K562 (cell line): ENCODE measurements around the gene RETREG2. TPM values are rescaled to one million over a fixed set of nuclear protein-coding genes. Genes with fewer than 3 reads are reported as not detected.

ENCODE experiments used
- ATAC-seq: fragments of 200-7000 bp; cut with Tn5 transposase; 3 replicates; pipeline ENCODE4 v1.9.1; 2020; ENCODE audit warnings: moderate library complexity
- BruUV-seq: library from RNA; stranded (reverse); fragments of 400-500 nt; replicated peaks from 2 replicates; lab custom pipeline; 2021; lab: Mats Ljungman, UMichigan
- CTCF ChIA-PET: fragments of 300-600 bp; formaldehyde crosslinking; extraction: SDS; loops from one replicate; lab custom pipeline; 2021; ENCODE audit warnings: low intra/inter-chr PET ratio; lab: Yijun Ruan, JAX
- POLR2A ChIA-PET: fragments of 300-600, 350-650 bp; sonication (Branson Sonifier 250); formaldehyde crosslinking; extraction: SDS; loops from one replicate; lab custom pipeline; 2021; ENCODE audit warnings: antibody characterized with exemption, inconsistent platforms; lab: Yijun Ruan, JAX
- DNase-seq, 4 experiments: peaks; one replicate each; pipeline versions ENCODE4 v3.0.0 to v3.0.0-alpha.2; 2011 to 2018; ENCODE audit warnings: low spot score in 3 of 4, mixed read lengths in 3 of 4; ENCODE audit errors: extremely low read depth in 1 of 4
- FAIRE-seq: peaks from 2 replicates; lab custom pipeline; 2011; peaks lifted over from hg19 to GRCh38; lab: Jason Lieb, UNC
- H2AFZ ChIP-seq: 2 replicates; pipeline ENCODE4 v1.6.0; 2011; ENCODE audit warnings: low read depth, low read length, control low read depth, inconsistent platforms
- H3K27ac ChIP-seq: fragments of 200-600 bp; 3 replicates; pipeline ENCODE4 v1.8.0; 2011; ENCODE audit warnings: low read depth, mild to moderate bottlenecking, control low read depth, inconsistent platforms, low read length, moderate library complexity, mixed read lengths; ENCODE audit errors: extremely low read depth
- H3K27me3 ChIP-seq, 2 experiments: fragments of 300-600 bp in 1 of 2; 2 replicates in 1 of 2; 3 replicates in 1 of 2; pipeline versions ENCODE4 v1.6.0 to v1.8.0; 2011; ENCODE audit warnings: inconsistent platforms in 2 of 2, low read length in 2 of 2, mild to moderate bottlenecking in 1 of 2, mixed read lengths in 1 of 2, moderate library complexity in 1 of 2; ENCODE audit not compliant: control insufficient read depth in 2 of 2, insufficient read depth in 2 of 2
- H3K36me3 ChIP-seq: fragments of 300-600 bp; 3 replicates; pipeline ENCODE4 v1.8.0; 2011; ENCODE audit warnings: mild to moderate bottlenecking, low read length, inconsistent platforms; ENCODE audit not compliant: control insufficient read depth, insufficient read depth
- H3K4me1 ChIP-seq, 2 experiments: fragments of 200-600 bp in 1 of 2; replicated peaks in 1 of 2; 2 replicates in 1 of 2; 3 replicates in 1 of 2; pipeline versions ENCODE4 v1.5.1 to v1.8.0; 2011; ENCODE audit warnings: inconsistent platforms in 2 of 2, low read length in 2 of 2, mild to moderate bottlenecking in 1 of 2, mixed read lengths in 1 of 2, moderate library complexity in 1 of 2; ENCODE audit not compliant: control insufficient read depth in 2 of 2, insufficient read depth in 2 of 2
- H3K4me2 ChIP-seq: 2 replicates; pipeline ENCODE4 v1.6.1; 2011; ENCODE audit warnings: low read length, control low read depth, inconsistent platforms, mixed read lengths; ENCODE audit not compliant: insufficient read depth
- H3K4me3 ChIP-seq: fragments of 200-600 bp; sonication (generic), shearing (Covaris generic); 2 replicates; pipeline ENCODE4 v1.5.1; 2016; ENCODE audit warnings: control low read depth, inconsistent platforms
- H3K79me2 ChIP-seq: fragments of 200-600 bp; 3 replicates; pipeline ENCODE4 v1.8.0; 2011; ENCODE audit warnings: low read length, inconsistent platforms; ENCODE audit not compliant: control insufficient read depth, insufficient read depth
- H3K9ac ChIP-seq, 2 experiments: 2 replicates each; pipeline versions ENCODE4 v1.6.0 to v1.6.1; 2011; ENCODE audit warnings: low read depth in 2 of 2, low read length in 2 of 2, control low read depth in 1 of 2, inconsistent platforms in 1 of 2, mild to moderate bottlenecking in 1 of 2, mixed read lengths in 1 of 2; ENCODE audit not compliant: insufficient read depth in 1 of 2
- H3K9me1 ChIP-seq: one replicate; pipeline ENCODE4 v1.6.0; 2011; ENCODE audit warnings: inconsistent platforms, mild to moderate bottlenecking, low read length, moderate library complexity; ENCODE audit not compliant: control insufficient read depth, insufficient read depth
- H3K9me3 ChIP-seq: replicated peaks from 2 replicates; pipeline ENCODE4 v1.5.1; 2011; ENCODE audit warnings: low read depth, low read length, inconsistent platforms; ENCODE audit not compliant: control insufficient read depth, insufficient read depth
- H4K20me1 ChIP-seq: replicated peaks from 2 replicates; pipeline ENCODE4 v1.6.1; 2011; ENCODE audit warnings: low read length, inconsistent platforms, mixed read lengths; ENCODE audit not compliant: control insufficient read depth, insufficient read depth
- WGBS: fragments of 100-300 bp; shearing (Covaris generic); methylation state at CpG from one replicate; pipeline ENCODE4 v1.1.6; 2016; ENCODE audit warnings: low coverage, mixed read lengths; ENCODE audit not compliant: insufficient coverage; ENCODE audit errors: missing lambda C conversion rate; 5-methylcytosine and 5-hydroxymethylcytosine counted together
- in situ Hi-C: fragments of 300-500 bp; cut with MboI; formaldehyde crosslinking; loops from 4 replicates; pipeline ENCODE4 v1.15.0; 2018; ENCODE audit warnings: inconsistent platforms, mixed read lengths
- intact Hi-C: fragments of 100-400 bp; cut with micrococcal nuclease; formaldehyde crosslinking; loops from 2 replicates; pipeline ENCODE4 v1.14.2; 2022
- polyA plus RNA-seq, 8 experiments: library from polyadenylated mRNA; depleted of rRNA in 4 of 8; stranded (reverse) in 5 of 8; unstranded in 3 of 8; fragments of >200 nt; fragmentation: Nextera tagmentation in 2 of 8; fragmentation: Illumina TruSeq in 1 of 8; extraction: Ambion mirVana in 2 of 8; extraction: Trizol in 1 of 8; gene quantifications; 2 replicates each; pipeline versions ENCODE4 v1.2.1 to v1.2.3, GENCODE V29; 2011 to 2014; ENCODE audit warnings: inconsistent platforms in 1 of 8, missing spikeins in 1 of 8
- total RNA-seq, 7 experiments: library from RNA; depleted of rRNA in 6 of 7; stranded (reverse); fragments of >200 nt in 6 of 7; fragmentation: Illumina TruSeq in 2 of 7; extraction: Trizol in 2 of 7; gene quantifications; 2 replicates each; pipeline versions ENCODE4 v1.2.1 to v1.2.3, GENCODE V29; 2011 to 2021; ENCODE audit warnings: low replicate concordance in 1 of 7
- TF ChIP-seq, protein P1 (sequence below): fragments of 200-600 bp; sonication (generic); IDR thresholded peaks from one replicate; pipeline ENCODE4 v1.6.1; 2012; ENCODE audit warnings: mild to moderate bottlenecking, low read depth, low read length, inconsistent platforms
- TF ChIP-seq, protein P2 (sequence below): sonication (generic); formaldehyde crosslinking; IDR thresholded peaks from 2 replicates; pipeline ENCODE4 v1.8.1; 2023; ENCODE audit warnings: mild to moderate bottlenecking, missing genetic modification reagents

The RETREG2 gene
- total and polyA plus RNA-seq, 9 of the 15 experiments (the other 6 are each of a cell fraction or from before 2014, with no cell fraction given), result 4.9 to 40.1 (median 19.2) TPM

DNA sequence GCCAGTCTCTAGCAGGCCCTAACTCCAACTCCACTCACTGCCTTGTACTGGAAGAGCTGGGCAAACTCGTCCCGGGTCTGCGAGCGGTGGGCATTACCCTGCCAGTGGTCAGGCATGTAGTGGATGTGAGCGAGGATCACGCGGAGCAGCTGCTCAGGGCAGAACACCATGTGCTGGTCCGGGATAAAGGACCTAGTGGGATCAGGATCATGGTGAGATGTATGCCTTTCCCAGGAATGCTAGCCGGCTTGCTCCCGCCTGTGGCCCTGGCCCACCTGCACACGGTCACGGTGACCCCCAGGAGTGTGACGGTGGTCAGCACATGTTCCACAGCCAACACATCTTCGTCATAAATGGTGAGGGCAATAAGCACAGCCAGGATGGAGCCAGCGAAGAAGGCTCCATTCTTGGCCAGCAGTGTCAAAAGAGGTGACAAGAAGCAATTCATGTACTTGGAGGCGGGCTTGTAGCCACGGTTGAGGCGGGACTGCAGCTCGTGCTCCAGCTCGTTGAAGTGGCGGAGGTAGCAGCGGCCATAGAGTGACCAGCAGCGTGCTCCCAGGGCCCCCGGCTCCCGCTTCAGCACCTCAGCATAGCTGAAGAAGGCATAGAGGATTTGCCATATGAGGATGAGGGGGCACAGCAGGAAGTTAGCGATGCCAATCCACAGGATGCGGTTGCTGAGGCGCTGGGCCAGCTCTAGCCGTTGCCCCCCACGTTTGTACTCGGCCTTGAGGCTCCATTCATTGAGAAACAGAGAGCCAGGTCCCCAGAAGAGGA lies 45.9 kb downstream of the RETREG2 start:
- no peaks in the 10 kb centered on the region for H3K9me1 ChIP-seq
- CTCF ChIA-PET, result no interaction called here
- H3K4me3 ChIP-seq, result no peak overlapping the region
- no peak overlapping the region for H3K4me2 ChIP-seq
- intact Hi-C loops, result no loop called here
- TF ChIP-seq, protein P1, sequence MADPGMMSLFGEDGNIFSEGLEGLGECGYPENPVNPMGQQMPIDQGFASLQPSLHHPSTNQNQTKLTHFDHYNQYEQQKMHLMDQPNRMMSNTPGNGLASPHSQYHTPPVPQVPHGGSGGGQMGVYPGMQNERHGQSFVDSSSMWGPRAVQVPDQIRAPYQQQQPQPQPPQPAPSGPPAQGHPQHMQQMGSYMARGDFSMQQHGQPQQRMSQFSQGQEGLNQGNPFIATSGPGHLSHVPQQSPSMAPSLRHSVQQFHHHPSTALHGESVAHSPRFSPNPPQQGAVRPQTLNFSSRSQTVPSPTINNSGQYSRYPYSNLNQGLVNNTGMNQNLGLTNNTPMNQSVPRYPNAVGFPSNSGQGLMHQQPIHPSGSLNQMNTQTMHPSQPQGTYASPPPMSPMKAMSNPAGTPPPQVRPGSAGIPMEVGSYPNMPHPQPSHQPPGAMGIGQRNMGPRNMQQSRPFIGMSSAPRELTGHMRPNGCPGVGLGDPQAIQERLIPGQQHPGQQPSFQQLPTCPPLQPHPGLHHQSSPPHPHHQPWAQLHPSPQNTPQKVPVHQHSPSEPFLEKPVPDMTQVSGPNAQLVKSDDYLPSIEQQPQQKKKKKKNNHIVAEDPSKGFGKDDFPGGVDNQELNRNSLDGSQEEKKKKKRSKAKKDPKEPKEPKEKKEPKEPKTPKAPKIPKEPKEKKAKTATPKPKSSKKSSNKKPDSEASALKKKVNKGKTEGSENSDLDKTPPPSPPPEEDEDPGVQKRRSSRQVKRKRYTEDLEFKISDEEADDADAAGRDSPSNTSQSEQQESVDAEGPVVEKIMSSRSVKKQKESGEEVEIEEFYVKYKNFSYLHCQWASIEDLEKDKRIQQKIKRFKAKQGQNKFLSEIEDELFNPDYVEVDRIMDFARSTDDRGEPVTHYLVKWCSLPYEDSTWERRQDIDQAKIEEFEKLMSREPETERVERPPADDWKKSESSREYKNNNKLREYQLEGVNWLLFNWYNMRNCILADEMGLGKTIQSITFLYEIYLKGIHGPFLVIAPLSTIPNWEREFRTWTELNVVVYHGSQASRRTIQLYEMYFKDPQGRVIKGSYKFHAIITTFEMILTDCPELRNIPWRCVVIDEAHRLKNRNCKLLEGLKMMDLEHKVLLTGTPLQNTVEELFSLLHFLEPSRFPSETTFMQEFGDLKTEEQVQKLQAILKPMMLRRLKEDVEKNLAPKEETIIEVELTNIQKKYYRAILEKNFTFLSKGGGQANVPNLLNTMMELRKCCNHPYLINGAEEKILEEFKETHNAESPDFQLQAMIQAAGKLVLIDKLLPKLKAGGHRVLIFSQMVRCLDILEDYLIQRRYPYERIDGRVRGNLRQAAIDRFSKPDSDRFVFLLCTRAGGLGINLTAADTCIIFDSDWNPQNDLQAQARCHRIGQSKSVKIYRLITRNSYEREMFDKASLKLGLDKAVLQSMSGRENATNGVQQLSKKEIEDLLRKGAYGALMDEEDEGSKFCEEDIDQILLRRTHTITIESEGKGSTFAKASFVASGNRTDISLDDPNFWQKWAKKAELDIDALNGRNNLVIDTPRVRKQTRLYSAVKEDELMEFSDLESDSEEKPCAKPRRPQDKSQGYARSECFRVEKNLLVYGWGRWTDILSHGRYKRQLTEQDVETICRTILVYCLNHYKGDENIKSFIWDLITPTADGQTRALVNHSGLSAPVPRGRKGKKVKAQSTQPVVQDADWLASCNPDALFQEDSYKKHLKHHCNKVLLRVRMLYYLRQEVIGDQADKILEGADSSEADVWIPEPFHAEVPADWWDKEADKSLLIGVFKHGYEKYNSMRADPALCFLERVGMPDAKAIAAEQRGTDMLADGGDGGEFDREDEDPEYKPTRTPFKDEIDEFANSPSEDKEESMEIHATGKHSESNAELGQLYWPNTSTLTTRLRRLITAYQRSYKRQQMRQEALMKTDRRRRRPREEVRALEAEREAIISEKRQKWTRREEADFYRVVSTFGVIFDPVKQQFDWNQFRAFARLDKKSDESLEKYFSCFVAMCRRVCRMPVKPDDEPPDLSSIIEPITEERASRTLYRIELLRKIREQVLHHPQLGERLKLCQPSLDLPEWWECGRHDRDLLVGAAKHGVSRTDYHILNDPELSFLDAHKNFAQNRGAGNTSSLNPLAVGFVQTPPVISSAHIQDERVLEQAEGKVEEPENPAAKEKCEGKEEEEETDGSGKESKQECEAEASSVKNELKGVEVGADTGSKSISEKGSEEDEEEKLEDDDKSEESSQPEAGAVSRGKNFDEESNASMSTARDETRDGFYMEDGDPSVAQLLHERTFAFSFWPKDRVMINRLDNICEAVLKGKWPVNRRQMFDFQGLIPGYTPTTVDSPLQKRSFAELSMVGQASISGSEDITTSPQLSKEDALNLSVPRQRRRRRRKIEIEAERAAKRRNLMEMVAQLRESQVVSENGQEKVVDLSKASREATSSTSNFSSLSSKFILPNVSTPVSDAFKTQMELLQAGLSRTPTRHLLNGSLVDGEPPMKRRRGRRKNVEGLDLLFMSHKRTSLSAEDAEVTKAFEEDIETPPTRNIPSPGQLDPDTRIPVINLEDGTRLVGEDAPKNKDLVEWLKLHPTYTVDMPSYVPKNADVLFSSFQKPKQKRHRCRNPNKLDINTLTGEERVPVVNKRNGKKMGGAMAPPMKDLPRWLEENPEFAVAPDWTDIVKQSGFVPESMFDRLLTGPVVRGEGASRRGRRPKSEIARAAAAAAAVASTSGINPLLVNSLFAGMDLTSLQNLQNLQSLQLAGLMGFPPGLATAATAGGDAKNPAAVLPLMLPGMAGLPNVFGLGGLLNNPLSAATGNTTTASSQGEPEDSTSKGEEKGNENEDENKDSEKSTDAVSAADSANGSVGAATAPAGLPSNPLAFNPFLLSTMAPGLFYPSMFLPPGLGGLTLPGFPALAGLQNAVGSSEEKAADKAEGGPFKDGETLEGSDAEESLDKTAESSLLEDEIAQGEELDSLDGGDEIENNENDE, result no peak
- TF ChIP-seq, protein P2, sequence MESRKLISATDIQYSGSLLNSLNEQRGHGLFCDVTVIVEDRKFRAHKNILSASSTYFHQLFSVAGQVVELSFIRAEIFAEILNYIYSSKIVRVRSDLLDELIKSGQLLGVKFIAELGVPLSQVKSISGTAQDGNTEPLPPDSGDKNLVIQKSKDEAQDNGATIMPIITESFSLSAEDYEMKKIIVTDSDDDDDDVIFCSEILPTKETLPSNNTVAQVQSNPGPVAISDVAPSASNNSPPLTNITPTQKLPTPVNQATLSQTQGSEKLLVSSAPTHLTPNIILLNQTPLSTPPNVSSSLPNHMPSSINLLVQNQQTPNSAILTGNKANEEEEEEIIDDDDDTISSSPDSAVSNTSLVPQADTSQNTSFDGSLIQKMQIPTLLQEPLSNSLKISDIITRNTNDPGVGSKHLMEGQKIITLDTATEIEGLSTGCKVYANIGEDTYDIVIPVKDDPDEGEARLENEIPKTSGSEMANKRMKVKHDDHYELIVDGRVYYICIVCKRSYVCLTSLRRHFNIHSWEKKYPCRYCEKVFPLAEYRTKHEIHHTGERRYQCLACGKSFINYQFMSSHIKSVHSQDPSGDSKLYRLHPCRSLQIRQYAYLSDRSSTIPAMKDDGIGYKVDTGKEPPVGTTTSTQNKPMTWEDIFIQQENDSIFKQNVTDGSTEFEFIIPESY (CRISPR knock-in tag), result 0 out of 2 replicates have a peak, but pooled peaks have one; percentile 23
- TF ChIP-seq, all 486 proteins: peak for 1
- no TSS peak for BruUV-seq
- Histone ChIP-seq H3K27me3 (no peaks in the 10 kb centered on the region), H3K4me1 (peaks cover 14 to 29% of the 10 kb centered on the region in 2 experiments; a peak in 4 of 5 replicates), H3K36me3 (peaks cover 79% of the 10 kb centered on the region), H3K9ac (no peak overlapping the region; a peak in 1 of 4 replicates), H2AFZ (no peak overlapping the region), H4K20me1 (no peaks in the 10 kb centered on the region), H3K27ac (no peak overlapping the region), H3K9me3 (no peaks in the 10 kb centered on the region), H3K79me2 (peaks cover 25% of the 10 kb centered on the region)
- POLR2A ChIA-PET, result interaction anchor here (0.6 to 0.8 kb wide), 2 partner anchors 71 to 247 kb away, joined by 3 read pairs; no protein-coding TSS in a partner anchor
- FAIRE-seq (no peak), DNase-seq (no peak), ATAC-seq (no peak)
- WGBS, result 91% methylated on average over 17 of the region's 31 CpGs
- in situ Hi-C loops, result no loop called here
